ENCODE results near the gene PRSS12. TPM values are rescaled to one million over a fixed set of nuclear protein-coding genes. Genes with fewer than 3 reads are reported as not detected.

Gene PRSS12
- total RNA-seq, 1 donor from 2014 or later: 14.1 TPM

GRCh38 chr4:118265312-118266144, 87.3 kb downstream of the PRSS12 start:
- Mint-ChIP-seq H3K27ac (no peak overlapping the region), H3K4me1 (ENCODE audit: unreplicated experiment) (no peaks in the 10 kb centered on the region), H3K36me3 (no peaks in the 10 kb centered on the region), H3K4me3 (no peak overlapping the region), H3K27me3 (peaks cover 2% of the 10 kb centered on the region), H3K9me3 (no peaks in the 10 kb centered on the region)
- TF ChIP-seq CTCF (conservative IDR thresholded peaks at IDR 0.05): no peak
- no peak for DNase-seq (ENCODE audit: extremely low spot score, unreplicated experiment)

GRCh38 chr4:118264096-118264495, 88.7 kb downstream of the PRSS12 start:
- Mint-ChIP-seq H3K9me3 (no peaks in the 10 kb centered on the region), H3K27ac (no peak overlapping the region), H3K27me3 (no peaks in the 10 kb centered on the region), H3K4me1 (ENCODE audit: unreplicated experiment) (no peaks in the 10 kb centered on the region), H3K36me3 (no peaks in the 10 kb centered on the region), H3K4me3 (no peak overlapping the region)
- no peak for TF ChIP-seq CTCF (conservative IDR thresholded peaks at IDR 0.05)
- DNase-seq (ENCODE audit: extremely low spot score, unreplicated experiment): no peak

GRCh38 chr4:118260309-118260708, 92.5 kb downstream of the PRSS12 start:
- no peak overlapping the region for H3K4me3 Mint-ChIP-seq
- H3K27me3 Mint-ChIP-seq: no peaks in the 10 kb centered on the region
- TF ChIP-seq CTCF (conservative IDR thresholded peaks at IDR 0.05): no peak

GRCh38 chr4:118259111-118259510, 93.7 kb downstream of the PRSS12 start:
- Mint-ChIP-seq H3K4me3 (no peak overlapping the region), H3K36me3 (no peaks in the 10 kb centered on the region), H3K4me1 (ENCODE audit: unreplicated experiment) (no peaks in the 10 kb centered on the region), H3K27me3 (no peaks in the 10 kb centered on the region), H3K9me3 (no peaks in the 10 kb centered on the region), H3K27ac (no peak overlapping the region)
- DNase-seq (ENCODE audit: extremely low spot score, unreplicated experiment): no peak
- no peak for TF ChIP-seq CTCF (conservative IDR thresholded peaks at IDR 0.05)

More at GRCh38 chr4:118260309-118260708, 92.5 kb downstream of the PRSS12 start:
- H3K36me3 Mint-ChIP-seq: no peaks in the 10 kb centered on the region
- no peak overlapping the region for H3K27ac Mint-ChIP-seq
- no peak for DNase-seq (ENCODE audit: extremely low spot score, unreplicated experiment)
- no peaks in the 10 kb centered on the region for H3K9me3 Mint-ChIP-seq
- no peaks in the 10 kb centered on the region for H3K4me1 Mint-ChIP-seq (ENCODE audit: unreplicated experiment)

- Mint-ChIP-seq H3K4me1 (ENCODE audit: unreplicated experiment) (no peaks in the 10 kb centered on the region), H3K27me3 (no peaks in the 10 kb centered on the region), H3K9me3 (no peaks in the 10 kb centered on the region), H3K36me3 (no peaks in the 10 kb centered on the region), H3K4me3 (no peak overlapping the region), H3K27ac (no peak overlapping the region)
- no peak for TF ChIP-seq CTCF (conservative IDR thresholded peaks at IDR 0.05)
- DNase-seq (ENCODE audit: extremely low spot score, unreplicated experiment): no peak
These were observed 98.4 kb downstream of the PRSS12 start for GRCh38 chr4:118254368-118254767.
